HG03378 (cell line): Measurements from ENCODE around the gene EPHB6.

ENCODE experiments used
- ATAC-seq: cut with Tn5 transposase; IDR thresholded peaks from one replicate; pipeline ENCODE4 v1.9.1; 2021; ENCODE audit warnings: mild to moderate bottlenecking, moderate library complexity; ENCODE audit not compliant: unreplicated experiment

The EPHB6 gene

GRCh38 chr7:142832417-142832816 lies 22.5 kb upstream of the EPHB6 start:
- ATAC-seq: no peak

GRCh38 chr7:142833174-142834048 lies 21.5 kb upstream of the EPHB6 start:
- peak; percentile 88 for ATAC-seq

- no peak for ATAC-seq
These were observed 19.4 kb upstream of the EPHB6 start for GRCh38 chr7:142835487-142835886.

GRCh38 chr7:142836426-142836825 lies 18.4 kb upstream of the EPHB6 start:
- ATAC-seq: no peak

GRCh38 chr7:142838461-142839213 lies 16.2 kb upstream of the EPHB6 start:
- ATAC-seq: no peak

GRCh38 chr7:142842251-142842766 lies 12.6 kb upstream of the EPHB6 start:
- ATAC-seq: no peak

GRCh38 chr7:142847353-142847752 lies 7.5 kb upstream of the EPHB6 start:
- ATAC-seq: no peak

- no peak for ATAC-seq
These were observed 3.6 kb upstream of the EPHB6 start for GRCh38 chr7:142851269-142851668.

GRCh38 chr7:142851919-142852318 lies 3.0 kb upstream of the EPHB6 start:
- ATAC-seq: no peak

- ATAC-seq: peak; percentile 89
These were observed 1.0 kb upstream of the EPHB6 start for GRCh38 chr7:142853739-142854371.

GRCh38 chr7:142855114-142855743 lies 353 bp downstream of the EPHB6 start:
- no peak for ATAC-seq

- ATAC-seq: no peak
These were observed 1.1 kb downstream of the EPHB6 start for GRCh38 chr7:142855756-142856564.

GRCh38 chr7:142856565-142857245 lies 1.8 kb downstream of the EPHB6 start:
- ATAC-seq: no peak

GRCh38 chr7:142857625-142858024 lies 2.7 kb downstream of the EPHB6 start:
- ATAC-seq: no peak

GRCh38 chr7:142859411-142859810 lies 4.5 kb downstream of the EPHB6 start:
- ATAC-seq: no peak

- ATAC-seq: no peak
These were observed 5.0 kb downstream of the EPHB6 start for GRCh38 chr7:142859829-142860228.

- ATAC-seq: no peak
These were observed 6.1 kb downstream of the EPHB6 start for GRCh38 chr7:142860968-142861367.

- ATAC-seq: no peak
These were observed 7.5 kb downstream of the EPHB6 start for GRCh38 chr7:142862351-142862750.

- ATAC-seq: no peak
These were observed 8.0 kb downstream of the EPHB6 start for GRCh38 chr7:142862786-142863400.
